ENCODE data around the gene OSCP1.
A peak's percentile ranks its signal among the peaks of the same experiment; 100 is the strongest.
"Not testable (repeated sequence)": the region's sequence is repeated elsewhere in the genome, so short reads cannot be mapped to it uniquely, and the experiment has no call there.

Gene OSCP1

GRCh38 chr1:36450270-36450918 lies at the start of gene OSCP1:
TSS of gene OSCP1 (minus strand) at chr1:36450451. CDS start at chr1:36450369, 82 bp downstream.
- no peaks in the 10 kb centered on the region for H3K27me3 ChIP-seq (ENCODE audit: low read depth, low read length)
- H3K9me3 ChIP-seq (ENCODE audit: control insufficient read depth in 1 of 2, low read length in 2 of 2) = no peaks in the 10 kb centered on the region
- H3K27ac ChIP-seq (ENCODE audit: low read length) = peak within 1 kb of the TSS; percentile 96
- peak within 1 kb of the TSS; percentile 78 to 84 for H3K4me3 ChIP-seq (ENCODE audit: low read depth in 1 of 2, low read length in 2 of 2)
- peaks cover 8 to 11% of the 10 kb centered on the region in 2 donors for H3K36me3 ChIP-seq (ENCODE audit: control insufficient read depth in 1 of 2, insufficient read depth in 2 of 2, low read length in 2 of 2)
- H3K4me1 ChIP-seq (ENCODE audit: control insufficient read depth in 1 of 2, insufficient read depth in 2 of 2, low read length in 2 of 2) = peaks cover 3 to 8% of the 10 kb centered on the region in 2 donors

GRCh38 chr1:36497207-36497606 lies 47.0 kb upstream of the OSCP1 start:
- no peaks in the 10 kb centered on the region for H3K4me1 ChIP-seq (ENCODE audit: control insufficient read depth in 1 of 2, insufficient read depth in 2 of 2, low read length in 2 of 2)
- H3K27ac ChIP-seq (ENCODE audit: low read length) = no peak overlapping the region
- no peak overlapping the region for H3K4me3 ChIP-seq (ENCODE audit: low read depth in 1 of 2, low read length in 2 of 2)
- H3K36me3 ChIP-seq (ENCODE audit: control insufficient read depth in 1 of 2, insufficient read depth in 2 of 2, low read length in 2 of 2) = no peaks in the 10 kb centered on the region
- H3K27me3 ChIP-seq (ENCODE audit: low read depth, low read length) = no peaks in the 10 kb centered on the region
- H3K9me3 ChIP-seq (ENCODE audit: control insufficient read depth in 1 of 2, low read length in 2 of 2) = no peaks in the 10 kb centered on the region

- Histone ChIP-seq H3K4me1 (ENCODE audit: control insufficient read depth in 1 of 2, insufficient read depth in 2 of 2, low read length in 2 of 2) (no peaks in the 10 kb centered on the region), H3K27ac (ENCODE audit: low read length) (no peak overlapping the region), H3K4me3 (ENCODE audit: low read depth in 1 of 2, low read length in 2 of 2) (no peak overlapping the region), H3K36me3 (ENCODE audit: control insufficient read depth in 1 of 2, insufficient read depth in 2 of 2, low read length in 2 of 2) (no peaks in the 10 kb centered on the region), H3K9me3 (ENCODE audit: control insufficient read depth in 1 of 2, low read length in 2 of 2) (no peaks in the 10 kb centered on the region), H3K27me3 (ENCODE audit: low read depth, low read length) (no peaks in the 10 kb centered on the region)
Measured at GRCh38 chr1:36494971-36495370, 44.7 kb upstream of the OSCP1 start.

- H3K27me3 ChIP-seq (ENCODE audit: low read depth, low read length) = no peaks in the 10 kb centered on the region
- no peaks in the 10 kb centered on the region for H3K36me3 ChIP-seq (ENCODE audit: control insufficient read depth in 1 of 2, insufficient read depth in 2 of 2, low read length in 2 of 2)
- H3K4me1 ChIP-seq (ENCODE audit: control insufficient read depth in 1 of 2, insufficient read depth in 2 of 2, low read length in 2 of 2) = no peaks in the 10 kb centered on the region
- H3K27ac ChIP-seq (ENCODE audit: low read length) = no peak overlapping the region
- H3K4me3 ChIP-seq (ENCODE audit: low read depth in 1 of 2, low read length in 2 of 2) = no peak overlapping the region
- H3K9me3 ChIP-seq (ENCODE audit: control insufficient read depth in 1 of 2, low read length in 2 of 2) = no peaks in the 10 kb centered on the region
Measured at GRCh38 chr1:36493524-36493923, 43.3 kb upstream of the OSCP1 start.

GRCh38 chr1:36492491-36492890 lies 42.2 kb upstream of the OSCP1 start:
- no peaks in the 10 kb centered on the region for H3K4me1 ChIP-seq (ENCODE audit: control insufficient read depth in 1 of 2, insufficient read depth in 2 of 2, low read length in 2 of 2)
- H3K36me3 ChIP-seq (ENCODE audit: control insufficient read depth in 1 of 2, insufficient read depth in 2 of 2, low read length in 2 of 2) = no peaks in the 10 kb centered on the region
- H3K9me3 ChIP-seq (ENCODE audit: control insufficient read depth in 1 of 2, low read length in 2 of 2) = no peaks in the 10 kb centered on the region
- no peaks in the 10 kb centered on the region for H3K27me3 ChIP-seq (ENCODE audit: low read depth, low read length)
- H3K27ac ChIP-seq (ENCODE audit: low read length) = no peak overlapping the region
- no peak overlapping the region for H3K4me3 ChIP-seq (ENCODE audit: low read depth in 1 of 2, low read length in 2 of 2)

GRCh38 chr1:36489258-36490051 lies 39.2 kb upstream of the OSCP1 start:
- H3K27ac ChIP-seq (ENCODE audit: low read length); H3K4me1 ChIP-seq (ENCODE audit: control insufficient read depth in 1 of 2, insufficient read depth in 2 of 2, low read length in 2 of 2); H3K4me3 ChIP-seq (ENCODE audit: low read depth in 1 of 2, low read length in 2 of 2); H3K27me3 ChIP-seq (ENCODE audit: low read depth, low read length); H3K9me3 ChIP-seq (ENCODE audit: control insufficient read depth in 1 of 2, low read length in 2 of 2); H3K36me3 ChIP-seq (ENCODE audit: control insufficient read depth in 1 of 2, insufficient read depth in 2 of 2, low read length in 2 of 2): not testable (repeated sequence)

- no peaks in the 10 kb centered on the region for H3K9me3 ChIP-seq (ENCODE audit: control insufficient read depth in 1 of 2, low read length in 2 of 2)
- H3K36me3 ChIP-seq (ENCODE audit: control insufficient read depth in 1 of 2, insufficient read depth in 2 of 2, low read length in 2 of 2) = no peaks in the 10 kb centered on the region
- no peaks in the 10 kb centered on the region for H3K4me1 ChIP-seq (ENCODE audit: control insufficient read depth in 1 of 2, insufficient read depth in 2 of 2, low read length in 2 of 2)
- H3K27me3 ChIP-seq (ENCODE audit: low read depth, low read length) = no peaks in the 10 kb centered on the region
- no peak overlapping the region for H3K27ac ChIP-seq (ENCODE audit: low read length)
- no peak overlapping the region for H3K4me3 ChIP-seq (ENCODE audit: low read depth in 1 of 2, low read length in 2 of 2)
Measured at GRCh38 chr1:36487906-36488305, 37.7 kb upstream of the OSCP1 start.

- not testable (repeated sequence) for H3K9me3 ChIP-seq (ENCODE audit: control insufficient read depth in 1 of 2, low read length in 2 of 2); H3K27ac ChIP-seq (ENCODE audit: low read length); H3K36me3 ChIP-seq (ENCODE audit: control insufficient read depth in 1 of 2, insufficient read depth in 2 of 2, low read length in 2 of 2); H3K4me3 ChIP-seq (ENCODE audit: low read depth in 1 of 2, low read length in 2 of 2); H3K4me1 ChIP-seq (ENCODE audit: control insufficient read depth in 1 of 2, insufficient read depth in 2 of 2, low read length in 2 of 2); H3K27me3 ChIP-seq (ENCODE audit: low read depth, low read length)
Measured at GRCh38 chr1:36487336-36487725, 37.1 kb upstream of the OSCP1 start.

- H3K36me3 ChIP-seq (ENCODE audit: control insufficient read depth in 1 of 2, insufficient read depth in 2 of 2, low read length in 2 of 2) = no peaks in the 10 kb centered on the region
- H3K27me3 ChIP-seq (ENCODE audit: low read depth, low read length) = no peaks in the 10 kb centered on the region
- no peaks in the 10 kb centered on the region for H3K4me1 ChIP-seq (ENCODE audit: control insufficient read depth in 1 of 2, insufficient read depth in 2 of 2, low read length in 2 of 2)
- no peak overlapping the region for H3K4me3 ChIP-seq (ENCODE audit: low read depth in 1 of 2, low read length in 2 of 2)
- H3K27ac ChIP-seq (ENCODE audit: low read length) = peak overlapping the region; percentile 62
- H3K9me3 ChIP-seq (ENCODE audit: control insufficient read depth in 1 of 2, low read length in 2 of 2) = no peaks in the 10 kb centered on the region
Measured at GRCh38 chr1:36486439-36487335, 36.4 kb upstream of the OSCP1 start.

- Histone ChIP-seq H3K4me1 (ENCODE audit: control insufficient read depth in 1 of 2, insufficient read depth in 2 of 2, low read length in 2 of 2) (no peaks in the 10 kb centered on the region), H3K27ac (ENCODE audit: low read length) (peak overlapping the region; percentile 62)
Measured at GRCh38 chr1:36486093-36486438, 35.8 kb upstream of the OSCP1 start.

GRCh38 chr1:36484099-36484498 lies 33.8 kb upstream of the OSCP1 start:
- H3K27ac ChIP-seq (ENCODE audit: low read length) = no peak overlapping the region
- no peaks in the 10 kb centered on the region for H3K27me3 ChIP-seq (ENCODE audit: low read depth, low read length)
- H3K4me1 ChIP-seq (ENCODE audit: control insufficient read depth in 1 of 2, insufficient read depth in 2 of 2, low read length in 2 of 2) = no peaks in the 10 kb centered on the region
- H3K9me3 ChIP-seq (ENCODE audit: control insufficient read depth in 1 of 2, low read length in 2 of 2) = no peaks in the 10 kb centered on the region
- H3K36me3 ChIP-seq (ENCODE audit: control insufficient read depth in 1 of 2, insufficient read depth in 2 of 2, low read length in 2 of 2) = no peaks in the 10 kb centered on the region
- H3K4me3 ChIP-seq (ENCODE audit: low read depth in 1 of 2, low read length in 2 of 2) = no peak overlapping the region

More at GRCh38 chr1:36486093-36486438, 35.8 kb upstream of the OSCP1 start:
- no peaks in the 10 kb centered on the region for H3K36me3 ChIP-seq (ENCODE audit: control insufficient read depth in 1 of 2, insufficient read depth in 2 of 2, low read length in 2 of 2)
- no peaks in the 10 kb centered on the region for H3K27me3 ChIP-seq (ENCODE audit: low read depth, low read length)
- no peaks in the 10 kb centered on the region for H3K9me3 ChIP-seq (ENCODE audit: control insufficient read depth in 1 of 2, low read length in 2 of 2)
- H3K4me3 ChIP-seq (ENCODE audit: low read depth in 1 of 2, low read length in 2 of 2) = no peak overlapping the region

Measured in muscle layer of duodenum (tissue), 2 donors.